Transverse colon (tissue), 4 donors: Measurements from ENCODE around the gene USP34. TPM values are rescaled to one million over a fixed set of nuclear protein-coding genes. Genes with fewer than 3 reads are reported as not detected.

Experiments
- DNase-seq: peaks from one replicate; pipeline ENCODE4 v3.0.0-alpha.2; 2019
- H3K27ac ChIP-seq, 4 donors: fragments of 200-600 bp; sonication (generic); 2 replicates each; pipeline ENCODE4 v1.5.1; 2016 to 2018; ENCODE audit warnings: inconsistent platforms in 4 of 4
- H3K27me3 ChIP-seq: fragments of 200-600 bp; sonication (generic); 2 replicates; pipeline ENCODE4 v1.5.1; 2017; ENCODE audit warnings: inconsistent platforms
- H3K36me3 ChIP-seq, 4 donors: fragments of 200-600 bp; sonication (generic); 2 replicates each; pipeline ENCODE4 v1.5.1; 2017 to 2019; ENCODE audit warnings: inconsistent platforms in 4 of 4
- H3K4me1 ChIP-seq, 4 donors: fragments of 200-600 bp; sonication (generic); 2 replicates each; pipeline ENCODE4 v1.5.1; 2017 to 2020; ENCODE audit warnings: inconsistent platforms in 4 of 4
- H3K4me3 ChIP-seq, 4 donors: fragments of 200-600 bp; sonication (generic); 1 replicate in 1 of 4; 2 replicates in 3 of 4; pipeline versions ENCODE4 v1.5.1 to v1.6.1; 2017 to 2019; ENCODE audit warnings: inconsistent platforms in 4 of 4
- H3K9me3 ChIP-seq, 2 donors: fragments of 200-600 bp; sonication (generic); 2 replicates each; pipeline ENCODE4 v1.5.1; 2017 to 2019; ENCODE audit warnings: inconsistent platforms in 2 of 2
- EP300 ChIP-seq: sonication (generic); formaldehyde crosslinking; IDR thresholded peaks from one replicate; pipeline ENCODE4 v1.6.1; 2017; ENCODE audit warnings: antibody characterized with exemption, low read depth
- POLR2A ChIP-seq: fragments of 450-650 bp; IDR thresholded peaks from one replicate; pipeline ENCODE4 v1.6.1; 2016; ENCODE audit warnings: antibody characterized with exemption, mild to moderate bottlenecking, moderate library complexity
- POLR2AphosphoS5 ChIP-seq, 3 donors: sonication (generic); formaldehyde crosslinking; IDR thresholded peaks; one replicate each; pipeline ENCODE4 v1.6.1; 2016; ENCODE audit warnings: antibody characterized with exemption in 3 of 3
- WGBS, 2 donors: methylation state at CpG; one replicate each; pipeline ENCODE4 v1.1.5; 2018; ENCODE audit warnings: low coverage in 1 of 2; 5-methylcytosine and 5-hydroxymethylcytosine counted together
- in situ Hi-C, 4 donors: fragments of 200-750 bp; cut with MboI; loops; one replicate each; pipeline versions ENCODE4 v1.15.0 to v1.15.1; 2017; ENCODE audit warnings: low sequenced_read_pairs in 3 of 4, low pct_ligation_motif_present in 1 of 4, low pct_unique_long_range_greater_than_20kb in 1 of 4
- intact Hi-C: fragments of 100-400 bp; cut with DNase I; formaldehyde crosslinking; loops from one replicate; pipeline ENCODE4 v1.15.1; 2023; ENCODE audit warnings: low total_unique reads
- total RNA-seq, 4 donors: library from RNA; depleted of rRNA; stranded (reverse); fragments of >200 nt; gene quantifications; one replicate each; pipeline ENCODE4 v1.1.0, GENCODE V29; 2016
- TF ChIP-seq, protein P1 (sequence below), 5 experiments: fragments of 200-600 bp in 3 of 5; fragments of 450-650 bp in 2 of 5; sonication (generic) in 3 of 5; IDR thresholded peaks; 1 replicate in 2 of 5; 2 replicates in 3 of 5; pipeline ENCODE4 v1.5.1; 2016 to 2017; ENCODE audit warnings: antibody characterized with exemption in 5 of 5, inconsistent platforms in 3 of 5, mild to moderate bottlenecking in 2 of 5, moderate library complexity in 1 of 5

Gene USP34
- total RNA-seq, 4 donors from 2014 or later, result 103 to 181 (median 115) TPM

DNA sequence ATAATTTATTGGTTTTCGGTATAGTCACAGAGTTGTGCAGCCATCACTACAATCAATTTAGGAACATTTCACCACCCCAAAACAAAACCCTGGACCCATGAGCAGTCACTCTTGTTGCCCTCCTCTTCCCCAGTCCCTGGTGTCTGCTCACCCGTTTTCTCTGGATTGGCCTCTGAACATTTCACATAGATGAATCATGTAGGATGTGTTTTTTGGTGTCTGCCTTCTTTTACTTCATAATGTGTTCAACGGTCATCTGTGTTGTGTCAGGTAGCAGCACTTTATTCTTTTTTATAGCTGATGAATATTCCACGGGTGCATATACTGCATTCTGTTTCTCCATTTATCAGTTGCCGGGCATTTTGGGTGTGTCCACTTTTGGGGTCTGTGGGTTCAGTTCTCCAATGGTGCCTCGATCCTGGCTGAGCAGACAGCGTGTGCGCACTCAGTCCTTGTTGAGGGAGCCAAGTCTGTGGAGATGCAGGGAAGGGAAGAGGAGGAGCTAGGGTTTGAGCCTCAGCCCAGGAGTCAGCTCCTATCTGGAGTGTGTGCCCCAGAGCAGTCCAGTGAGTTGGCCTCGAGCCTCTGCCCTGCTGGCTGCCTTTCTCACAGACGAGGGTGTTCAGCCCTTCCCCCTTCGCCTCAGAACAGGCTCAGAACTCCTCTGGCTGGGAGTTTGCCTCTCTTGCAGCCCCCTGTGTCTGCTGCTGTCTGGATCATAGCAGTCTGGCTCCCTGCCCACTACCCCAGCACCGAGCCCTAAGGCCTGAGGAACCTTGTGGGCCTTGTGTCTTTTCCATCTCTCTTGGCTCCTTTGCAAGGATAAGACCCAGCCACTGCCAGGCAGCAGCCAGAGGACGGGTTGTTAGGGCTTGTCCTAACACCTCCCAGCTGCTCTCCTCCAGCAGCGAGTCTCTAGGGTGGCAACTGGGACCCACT is 290.9 kb downstream of the USP34 start:
- no peak overlapping the region for H3K4me3 ChIP-seq
- DNase-seq, result no peak
- H3K27ac ChIP-seq, result peak overlapping the region; percentile 33 to 98 (median 96)
- H3K36me3 ChIP-seq, result peaks cover 0 to 34% (median 11%) of the 10 kb centered on the region in 4 donors
- no peaks in the 10 kb centered on the region for H3K27me3 ChIP-seq
- peaks cover 24 to 46% (median 39%) of the 10 kb centered on the region in 4 donors for H3K4me1 ChIP-seq
- in situ Hi-C loops (no loop called here), intact Hi-C loops (no loop called here)
- no peak for TF ChIP-seq EP300
- TF ChIP-seq, protein P1, sequence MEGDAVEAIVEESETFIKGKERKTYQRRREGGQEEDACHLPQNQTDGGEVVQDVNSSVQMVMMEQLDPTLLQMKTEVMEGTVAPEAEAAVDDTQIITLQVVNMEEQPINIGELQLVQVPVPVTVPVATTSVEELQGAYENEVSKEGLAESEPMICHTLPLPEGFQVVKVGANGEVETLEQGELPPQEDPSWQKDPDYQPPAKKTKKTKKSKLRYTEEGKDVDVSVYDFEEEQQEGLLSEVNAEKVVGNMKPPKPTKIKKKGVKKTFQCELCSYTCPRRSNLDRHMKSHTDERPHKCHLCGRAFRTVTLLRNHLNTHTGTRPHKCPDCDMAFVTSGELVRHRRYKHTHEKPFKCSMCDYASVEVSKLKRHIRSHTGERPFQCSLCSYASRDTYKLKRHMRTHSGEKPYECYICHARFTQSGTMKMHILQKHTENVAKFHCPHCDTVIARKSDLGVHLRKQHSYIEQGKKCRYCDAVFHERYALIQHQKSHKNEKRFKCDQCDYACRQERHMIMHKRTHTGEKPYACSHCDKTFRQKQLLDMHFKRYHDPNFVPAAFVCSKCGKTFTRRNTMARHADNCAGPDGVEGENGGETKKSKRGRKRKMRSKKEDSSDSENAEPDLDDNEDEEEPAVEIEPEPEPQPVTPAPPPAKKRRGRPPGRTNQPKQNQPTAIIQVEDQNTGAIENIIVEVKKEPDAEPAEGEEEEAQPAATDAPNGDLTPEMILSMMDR (IDR thresholded peaks at IDR 0.05), result no peak
- no peak for TF ChIP-seq POLR2A
- no peak for TF ChIP-seq POLR2AphosphoS5 (IDR thresholded peaks at IDR 0.05)
- WGBS, 2 donors, result 65 to 71% methylated on average over 5 to 14 of the region's 14 CpGs
- no peaks in the 10 kb centered on the region for H3K9me3 ChIP-seq

GRCh38 chr2:61178603-61179545 is 292.0 kb downstream of the USP34 start:
- no peak for TF ChIP-seq EP300
- TF ChIP-seq POLR2AphosphoS5 (IDR thresholded peaks at IDR 0.05), result no peak
- TF ChIP-seq POLR2A, result no peak
- TF ChIP-seq, protein P1 (IDR thresholded peaks at IDR 0.05), result no peak
- H3K9me3 ChIP-seq, result no peaks in the 10 kb centered on the region
- WGBS, 2 donors, result 82 to 90% methylated on average over 13 to 22 of the region's 22 CpGs
- H3K27me3 ChIP-seq, result no peaks in the 10 kb centered on the region
- peak overlapping the region in 2 of 4 donors; percentile 71 to 87 for H3K4me3 ChIP-seq
- H3K4me1 ChIP-seq, result peaks cover 24 to 46% (median 39%) of the 10 kb centered on the region in 4 donors
- intact Hi-C loops (no loop called here), in situ Hi-C loops (no loop called here)
- H3K27ac ChIP-seq, result peak overlapping the region; percentile 96 to 99 (median 97)
- DNase-seq, result no peak
- peaks cover 0 to 24% (median 7%) of the 10 kb centered on the region in 4 donors for H3K36me3 ChIP-seq

DNA sequence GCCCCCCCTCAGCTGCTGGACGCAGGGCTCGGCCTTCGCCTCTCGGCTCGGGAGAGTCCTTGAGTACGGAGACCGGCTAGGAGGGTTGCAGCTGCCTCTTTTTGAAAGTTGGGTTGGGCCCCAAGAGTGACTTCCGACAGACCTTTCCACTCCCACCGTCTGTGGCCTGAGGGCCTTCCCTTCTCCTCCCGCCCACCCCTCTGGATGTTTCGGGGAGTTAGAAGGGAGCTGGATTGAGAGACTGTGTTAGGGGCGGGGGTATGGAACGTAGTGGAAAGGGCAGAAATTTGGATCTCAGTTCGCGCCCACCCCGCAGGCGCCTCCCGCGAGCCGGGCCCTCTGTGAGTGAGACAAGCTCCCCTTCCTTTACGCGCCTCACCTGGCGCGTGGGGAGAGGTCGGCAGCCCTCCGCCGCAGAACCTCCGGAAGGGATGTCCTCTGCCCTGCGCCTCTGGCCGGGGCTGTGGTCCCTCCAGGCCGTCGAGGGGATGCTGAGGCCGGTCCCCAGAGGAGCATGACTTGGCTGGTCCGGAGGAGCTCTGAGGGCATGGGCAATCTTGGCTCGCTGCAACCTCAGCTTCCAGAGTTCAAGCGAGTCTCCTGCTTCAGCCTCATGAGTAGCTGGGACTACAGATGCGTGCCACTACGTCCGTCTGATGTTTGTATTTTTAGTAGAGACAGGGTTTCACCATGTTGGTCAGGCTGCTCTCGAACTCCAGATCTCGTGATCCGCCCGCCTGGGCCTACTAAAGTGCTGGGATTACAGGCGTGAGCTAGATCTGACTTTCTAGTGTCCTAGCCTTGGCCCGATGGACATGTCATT is 292.9 kb downstream of the USP34 start:
- no peaks in the 10 kb centered on the region for H3K9me3 ChIP-seq
- peak; percentile 35 for DNase-seq
- H3K27ac ChIP-seq, result peak overlapping the region; percentile 96 to 99 (median 97)
- in situ Hi-C loops (no loop called here), intact Hi-C loops (no loop called here)
- peaks cover 24 to 46% (median 39%) of the 10 kb centered on the region in 4 donors for H3K4me1 ChIP-seq
- WGBS, 2 donors, result 20 to 80% methylated on average over 1 to 30 of the region's 45 CpGs
- peaks cover 0 to 14% (median 3%) of the 10 kb centered on the region in 4 donors for H3K36me3 ChIP-seq
- TF ChIP-seq POLR2AphosphoS5 (IDR thresholded peaks at IDR 0.05) (no peak), EP300 (no peak), POLR2A (no peak)
- TF ChIP-seq, protein P1 (IDR thresholded peaks at IDR 0.05), result no peak
- peak overlapping the region; percentile 66 to 87 (median 78) for H3K4me3 ChIP-seq
- no peaks in the 10 kb centered on the region for H3K27me3 ChIP-seq
